Suprapubic skin (tissue), 4 donors: ENCODE data around the gene CPD.

Source experiments
- EP300 ChIP-seq: sonication (generic); formaldehyde crosslinking; IDR thresholded peaks from one replicate; pipeline ENCODE4 v1.6.1; 2017; ENCODE audit warnings: antibody characterized with exemption
- POLR2A ChIP-seq, 2 donors: fragments of 450-650 bp; IDR thresholded peaks; one replicate each; pipeline ENCODE4 v1.6.1; 2017; ENCODE audit warnings: antibody characterized with exemption in 2 of 2, mild to moderate bottlenecking in 2 of 2, moderate library complexity in 2 of 2
- POLR2AphosphoS5 ChIP-seq, 3 donors: sonication (generic); formaldehyde crosslinking; IDR thresholded peaks; one replicate each; pipeline ENCODE4 v1.6.1; 2017; ENCODE audit warnings: antibody characterized with exemption in 3 of 3
- TF ChIP-seq, protein P1 (sequence below), 2 donors: fragments of 200-600 bp in 1 of 2; fragments of 450-650 bp in 1 of 2; sonication (generic) in 1 of 2; IDR thresholded peaks; one replicate each; pipeline ENCODE4 v1.5.1; 2016 to 2019; ENCODE audit warnings: antibody characterized with exemption in 2 of 2, mild to moderate bottlenecking in 1 of 2, moderate library complexity in 1 of 2

DNA sequence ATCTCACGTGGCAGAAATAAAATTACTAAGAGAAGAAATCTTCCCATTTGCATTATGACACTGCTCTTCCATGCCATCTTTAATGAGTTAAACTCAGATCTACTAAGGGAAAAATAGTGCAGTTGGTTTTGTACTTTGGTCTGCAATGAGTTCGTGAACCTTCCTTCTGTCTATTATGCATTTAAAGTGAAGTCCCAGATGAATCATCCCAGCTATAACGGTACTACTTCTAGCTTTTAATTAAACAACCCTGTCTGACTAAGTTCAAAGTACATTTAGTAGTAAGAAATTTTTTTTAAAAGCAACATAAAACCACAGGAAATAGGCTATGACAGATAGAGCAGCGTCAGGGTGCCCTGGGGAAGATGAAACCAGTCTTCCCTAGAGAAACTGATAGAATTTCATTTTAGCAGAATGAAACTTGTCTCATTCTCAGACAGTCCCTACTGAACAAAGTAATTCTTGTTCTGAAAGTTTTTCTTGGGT is 46.6 kb upstream of the CPD start:
- TF ChIP-seq, protein P1, sequence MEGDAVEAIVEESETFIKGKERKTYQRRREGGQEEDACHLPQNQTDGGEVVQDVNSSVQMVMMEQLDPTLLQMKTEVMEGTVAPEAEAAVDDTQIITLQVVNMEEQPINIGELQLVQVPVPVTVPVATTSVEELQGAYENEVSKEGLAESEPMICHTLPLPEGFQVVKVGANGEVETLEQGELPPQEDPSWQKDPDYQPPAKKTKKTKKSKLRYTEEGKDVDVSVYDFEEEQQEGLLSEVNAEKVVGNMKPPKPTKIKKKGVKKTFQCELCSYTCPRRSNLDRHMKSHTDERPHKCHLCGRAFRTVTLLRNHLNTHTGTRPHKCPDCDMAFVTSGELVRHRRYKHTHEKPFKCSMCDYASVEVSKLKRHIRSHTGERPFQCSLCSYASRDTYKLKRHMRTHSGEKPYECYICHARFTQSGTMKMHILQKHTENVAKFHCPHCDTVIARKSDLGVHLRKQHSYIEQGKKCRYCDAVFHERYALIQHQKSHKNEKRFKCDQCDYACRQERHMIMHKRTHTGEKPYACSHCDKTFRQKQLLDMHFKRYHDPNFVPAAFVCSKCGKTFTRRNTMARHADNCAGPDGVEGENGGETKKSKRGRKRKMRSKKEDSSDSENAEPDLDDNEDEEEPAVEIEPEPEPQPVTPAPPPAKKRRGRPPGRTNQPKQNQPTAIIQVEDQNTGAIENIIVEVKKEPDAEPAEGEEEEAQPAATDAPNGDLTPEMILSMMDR (IDR thresholded peaks at IDR 0.05): no peak
- TF ChIP-seq POLR2A (IDR thresholded peaks at IDR 0.05): no peak
- TF ChIP-seq EP300: no peak
- TF ChIP-seq POLR2AphosphoS5 (IDR thresholded peaks at IDR 0.05): no peak
